GM06990 (cell line): Measurements from ENCODE around the gene CLPTM1L.

Experiments used
- DNase-seq: peaks from one replicate; pipeline ENCODE4 v3.0.0-alpha.2; 2011; ENCODE audit not compliant: insufficient read length; ENCODE audit errors: extremely low read depth
- H3K27me3 ChIP-seq: replicated peaks from 2 replicates; pipeline ENCODE4 v1.6.0; 2011; ENCODE audit warnings: low read length; ENCODE audit not compliant: control insufficient read depth, insufficient read depth
- H3K36me3 ChIP-seq: 2 replicates; pipeline ENCODE4 v1.5.1; 2011; ENCODE audit warnings: low read length; ENCODE audit not compliant: control insufficient read depth, insufficient read depth
- H3K4me3 ChIP-seq: replicated peaks from 2 replicates; pipeline ENCODE4 v1.5.1; 2011; ENCODE audit warnings: low read depth, mild to moderate bottlenecking, control low read depth, low read length
- TF ChIP-seq, protein P1 (sequence below): IDR thresholded peaks from 2 replicates; pipeline ENCODE4 v1.5.1; 2011; ENCODE audit warnings: low read length, control low read depth, mild to moderate bottlenecking, inconsistent platforms; ENCODE audit not compliant: insufficient read depth, poor library complexity, severe bottlenecking

The CLPTM1L gene

DNA sequence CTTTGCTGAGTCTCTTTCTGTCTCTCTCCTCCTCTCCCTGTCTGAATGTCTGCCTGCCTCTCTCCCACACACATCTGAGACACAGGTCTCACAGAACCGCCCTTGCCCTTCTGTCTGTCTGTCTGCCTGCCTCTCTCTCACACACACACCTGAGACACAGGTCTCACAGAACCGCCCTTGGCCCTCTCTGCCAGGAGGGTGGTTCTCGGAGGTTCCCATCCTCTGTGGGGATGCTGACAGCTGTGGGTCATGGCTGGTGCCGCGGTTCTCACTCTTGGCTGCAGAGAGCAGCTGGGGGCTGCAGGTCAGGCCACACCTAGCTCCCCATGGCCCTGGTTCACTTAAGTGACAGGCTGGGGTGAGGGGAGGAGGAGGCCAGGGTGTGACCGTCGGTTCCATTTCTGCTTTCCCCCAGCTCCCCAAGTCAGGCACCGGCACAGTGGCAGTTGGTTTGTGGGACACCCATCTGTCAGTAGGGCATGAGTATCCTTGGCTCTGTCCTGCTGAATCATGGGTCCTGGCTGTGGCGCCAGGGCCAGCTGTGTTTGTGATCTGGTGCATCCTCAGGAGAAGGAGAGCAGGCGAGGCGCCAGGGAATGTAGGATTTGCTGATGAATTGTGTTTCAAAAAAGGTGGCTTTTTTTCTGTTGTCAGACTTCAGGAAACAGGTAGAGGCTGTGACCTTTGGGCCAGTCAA lies 42.3 kb upstream of the CLPTM1L start:
- Histone ChIP-seq H3K4me3 (no peak overlapping the region), H3K27me3 (peaks cover 4% of the 10 kb centered on the region), H3K36me3 (no peaks in the 10 kb centered on the region)
- TF ChIP-seq, protein P1, sequence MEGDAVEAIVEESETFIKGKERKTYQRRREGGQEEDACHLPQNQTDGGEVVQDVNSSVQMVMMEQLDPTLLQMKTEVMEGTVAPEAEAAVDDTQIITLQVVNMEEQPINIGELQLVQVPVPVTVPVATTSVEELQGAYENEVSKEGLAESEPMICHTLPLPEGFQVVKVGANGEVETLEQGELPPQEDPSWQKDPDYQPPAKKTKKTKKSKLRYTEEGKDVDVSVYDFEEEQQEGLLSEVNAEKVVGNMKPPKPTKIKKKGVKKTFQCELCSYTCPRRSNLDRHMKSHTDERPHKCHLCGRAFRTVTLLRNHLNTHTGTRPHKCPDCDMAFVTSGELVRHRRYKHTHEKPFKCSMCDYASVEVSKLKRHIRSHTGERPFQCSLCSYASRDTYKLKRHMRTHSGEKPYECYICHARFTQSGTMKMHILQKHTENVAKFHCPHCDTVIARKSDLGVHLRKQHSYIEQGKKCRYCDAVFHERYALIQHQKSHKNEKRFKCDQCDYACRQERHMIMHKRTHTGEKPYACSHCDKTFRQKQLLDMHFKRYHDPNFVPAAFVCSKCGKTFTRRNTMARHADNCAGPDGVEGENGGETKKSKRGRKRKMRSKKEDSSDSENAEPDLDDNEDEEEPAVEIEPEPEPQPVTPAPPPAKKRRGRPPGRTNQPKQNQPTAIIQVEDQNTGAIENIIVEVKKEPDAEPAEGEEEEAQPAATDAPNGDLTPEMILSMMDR: no peak
- no peak for DNase-seq

DNA sequence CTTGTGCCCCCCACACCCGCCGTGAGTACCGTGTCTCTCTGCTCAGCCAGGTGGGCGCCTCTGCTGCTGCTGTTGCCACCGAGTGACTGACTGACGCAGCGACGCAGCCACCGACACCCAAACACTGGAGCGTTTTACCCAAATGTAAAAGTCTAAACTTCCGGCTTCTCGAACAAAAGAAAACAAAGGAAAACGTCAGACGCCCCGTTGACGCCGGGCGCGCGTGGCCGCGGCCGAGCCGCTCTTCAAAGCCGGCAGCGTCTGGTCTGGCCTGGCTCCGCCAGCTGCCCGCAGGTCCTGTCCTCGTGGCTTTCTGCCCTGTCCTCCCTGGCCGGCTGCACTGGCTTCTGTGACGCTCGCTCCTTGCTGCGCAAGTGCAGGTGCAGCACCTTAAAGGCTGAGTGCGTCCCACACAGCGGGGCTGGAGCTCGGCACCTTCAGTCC lies 41.4 kb upstream of the CLPTM1L start:
- Histone ChIP-seq H3K36me3 (no peaks in the 10 kb centered on the region), H3K4me3 (peak overlapping the region; percentile 68), H3K27me3 (peaks cover 4% of the 10 kb centered on the region)
- TF ChIP-seq, protein P1: no peak
- DNase-seq: peak; percentile 74

DNA sequence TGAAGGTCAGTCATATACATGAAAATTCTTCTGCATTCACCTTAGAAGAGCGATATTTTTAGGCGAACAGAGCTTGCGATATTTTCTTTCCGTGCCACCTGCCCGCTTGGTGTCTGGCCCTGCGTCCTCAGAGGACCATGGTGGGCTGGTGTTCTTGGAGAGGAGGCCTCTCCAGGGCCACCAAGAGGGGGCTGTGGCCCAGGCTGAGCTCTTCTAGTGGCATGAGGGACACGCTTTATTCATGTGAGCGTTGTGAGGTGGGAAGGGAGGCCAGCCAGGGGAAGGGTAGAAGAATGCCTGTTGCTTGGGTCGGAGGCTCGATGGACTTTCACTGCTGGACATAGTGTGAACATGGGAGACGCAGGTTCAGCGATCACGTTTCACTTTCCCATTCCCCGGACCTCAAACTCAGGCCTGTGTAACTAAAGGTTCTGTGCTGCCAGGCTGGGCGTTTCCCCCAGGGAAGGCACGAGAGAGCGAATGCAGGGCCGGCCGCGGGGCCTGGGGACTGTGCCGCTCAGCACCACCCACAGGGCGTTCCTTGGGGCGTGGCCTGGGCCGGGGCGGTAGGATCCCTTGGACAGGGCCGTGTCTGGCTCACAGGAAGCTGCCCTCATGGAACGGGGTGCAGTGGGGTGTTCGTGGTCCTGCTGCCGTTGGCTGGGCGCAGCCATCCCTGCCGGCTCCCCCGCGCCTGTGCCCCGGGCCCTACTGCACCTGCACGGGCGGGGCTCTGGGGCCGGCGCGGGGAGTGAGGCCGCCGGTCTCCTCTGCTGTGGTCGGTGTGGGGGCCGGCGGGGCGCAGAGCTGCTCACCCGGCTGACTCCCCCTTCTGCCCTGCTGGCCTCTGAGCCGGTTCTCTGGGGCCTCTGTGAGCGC lies 40.7 kb upstream of the CLPTM1L start:
- TF ChIP-seq, protein P1: no peak
- peaks cover 3% of the 10 kb centered on the region for H3K27me3 ChIP-seq
- peak overlapping the region; percentile 68 for H3K4me3 ChIP-seq
- H3K36me3 ChIP-seq: no peaks in the 10 kb centered on the region
- peak; percentile 73 for DNase-seq

DNA sequence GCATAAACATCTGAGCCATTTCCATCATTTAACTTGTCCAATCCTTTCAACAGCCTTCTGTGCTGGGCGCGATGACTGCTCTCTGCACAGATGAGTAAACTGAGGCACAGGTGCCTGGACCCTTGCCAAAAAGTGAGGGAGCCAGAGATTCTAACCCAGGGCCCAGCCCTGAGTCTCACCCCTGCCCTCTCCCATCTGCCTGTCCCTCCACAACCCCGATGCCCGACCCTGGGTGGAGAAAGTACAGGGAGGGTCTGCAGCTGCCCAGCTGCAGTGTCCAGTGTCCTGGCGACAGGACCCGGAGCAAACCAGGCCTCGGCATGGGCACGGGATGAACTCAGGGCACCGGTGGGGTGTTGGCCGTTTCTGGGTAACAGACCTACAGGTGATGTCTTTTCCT lies 39.6 kb upstream of the CLPTM1L start:
- Histone ChIP-seq H3K27me3 (peaks cover 2% of the 10 kb centered on the region), H3K36me3 (no peaks in the 10 kb centered on the region), H3K4me3 (no peak overlapping the region)
- TF ChIP-seq, protein P1: no peak
- no peak for DNase-seq

DNA sequence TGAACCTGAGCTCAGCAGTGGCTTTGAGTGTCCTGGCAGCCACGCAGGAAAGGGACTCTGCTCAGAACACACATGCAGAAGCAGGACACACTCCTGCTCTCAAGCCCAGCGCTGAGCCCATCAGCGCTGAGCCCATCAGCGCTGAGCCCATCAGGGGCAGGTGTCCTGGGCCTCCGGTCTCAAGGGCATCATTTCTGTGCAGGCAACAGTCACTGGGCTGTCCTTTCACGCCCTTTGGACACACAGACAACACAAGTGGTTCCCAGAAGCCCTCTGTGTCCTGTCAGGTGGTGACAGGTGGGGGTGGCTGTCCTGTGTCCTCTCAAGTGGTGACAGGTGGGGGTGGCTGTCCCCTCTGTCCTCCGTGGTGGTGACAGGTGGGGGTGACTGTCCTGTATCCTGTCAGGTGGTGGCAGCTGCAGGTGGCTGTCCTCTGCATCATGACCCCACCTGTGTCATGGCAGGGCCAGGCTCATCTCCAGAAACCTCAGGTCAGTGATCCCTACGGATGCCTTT lies 39.0 kb upstream of the CLPTM1L start:
- DNase-seq: no peak
- TF ChIP-seq, protein P1: no peak
- Histone ChIP-seq H3K4me3 (no peak overlapping the region), H3K27me3 (peaks cover 2% of the 10 kb centered on the region), H3K36me3 (no peaks in the 10 kb centered on the region)
